OCI-LY1 (cell line): ENCODE results near the gene KRT17.

Source experiments
- CTCF ChIP-seq: fragments of 200-600 bp; sonication (generic), shearing (Covaris generic); IDR thresholded peaks from 2 replicates; pipeline ENCODE4 v1.5.1; 2017; ENCODE audit warnings: mild to moderate bottlenecking, antibody characterized with exemption, low read length, moderate library complexity, mixed read lengths
- EZH2 ChIP-seq: fragments of 200-600 bp; sonication (generic), shearing (Covaris generic); IDR thresholded peaks from 2 replicates; pipeline ENCODE4 v1.8.0; 2017; ENCODE audit warnings: borderline replicate concordance, mixed run types, mild to moderate bottlenecking, antibody characterized with exemption, low read length, moderate library complexity, mixed read lengths

GRCh38 chr17:41664172-41664457 is 39.7 kb upstream of the KRT17 start:
- TF ChIP-seq CTCF: no peak
- TF ChIP-seq EZH2: no peak
